Iris pigment epithelial cell (primary cell): ENCODE results near the gene CFC1B.
"Not testable (repeated sequence)": the region's sequence is repeated elsewhere in the genome, so short reads cannot be mapped to it uniquely, and the experiment has no call there.

Experiments
- DNase-seq: peaks from one replicate; pipeline ENCODE4 v3.0.0-alpha.2; 2011; ENCODE audit warnings: low read depth

CFC1B gene

DNA sequence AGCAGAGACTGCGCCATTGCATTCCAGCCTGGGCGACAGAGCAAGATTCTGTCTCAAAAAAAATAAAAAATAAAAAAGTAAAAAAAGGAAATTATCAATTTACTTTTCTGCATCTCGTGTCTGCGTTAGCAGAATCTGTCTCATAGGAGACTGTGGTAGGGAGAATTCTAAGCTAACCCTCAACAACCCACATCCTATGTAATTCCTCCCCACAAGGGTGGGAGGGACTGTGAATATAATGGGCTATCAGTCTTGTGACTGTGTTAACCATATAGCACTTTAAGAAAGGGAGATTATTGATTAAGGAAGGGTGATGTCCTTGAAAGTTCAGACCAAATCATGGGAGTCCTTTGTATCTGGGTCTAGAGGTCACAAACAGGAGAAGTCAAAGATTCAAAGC is 45.1 kb downstream of the CFC1B start:
- not testable (repeated sequence) for DNase-seq

- DNase-seq = not testable (repeated sequence)
These were observed 50.9 kb downstream of the CFC1B start for GRCh38 chr2:130571929-130572328.

GRCh38 chr2:130574230-130574629 is 53.2 kb downstream of the CFC1B start:
- DNase-seq = not testable (repeated sequence)

GRCh38 chr2:130576209-130576784 is 55.3 kb downstream of the CFC1B start:
- not testable (repeated sequence) for DNase-seq

GRCh38 chr2:130577559-130577958 is 56.5 kb downstream of the CFC1B start:
- DNase-seq = not testable (repeated sequence)
